Activated B cell treated with CpG ODN at 0.5 μM for 24 hours (primary cell): ENCODE measurements around the gene IGLL5. TPM values are rescaled to one million over a fixed set of nuclear protein-coding genes. Genes with fewer than 3 reads are reported as not detected.

ENCODE experiments used
- ATAC-seq: fragments of 200-7000 bp; cut with Tn5 transposase; one replicate; pipeline ENCODE4 v1.10.0; 2021; ENCODE audit warnings: low read depth, mild to moderate bottlenecking, moderate library complexity
- CTCF ChIA-PET: fragments of 350-600 bp; sonication (Branson Sonifier 250); formaldehyde crosslinking; loops from one replicate; lab custom pipeline; 2021; ENCODE audit warnings: antibody characterized with exemption; lab: Charles Lee
- POLR2A ChIA-PET: fragments of 350-600 bp; sonication (Branson Sonifier 250); formaldehyde crosslinking; loops from one replicate; lab custom pipeline; 2021; ENCODE audit warnings: antibody characterized with exemption; lab: Charles Lee
- DNase-seq: peaks from one replicate; pipeline ENCODE4 v3.0.0; 2022
- H3K27ac Mint-ChIP-seq: one replicate; pipeline ENCODE4 v1.8.0; 2020; ENCODE audit warnings: mixed read lengths
- H3K27me3 Mint-ChIP-seq: one replicate; pipeline ENCODE4 v1.8.0; 2021; ENCODE audit warnings: mixed read lengths
- H3K36me3 Mint-ChIP-seq: one replicate; pipeline ENCODE4 v1.8.0; 2021; ENCODE audit warnings: low read depth, mixed read lengths
- H3K4me1 Mint-ChIP-seq: one replicate; pipeline ENCODE4 v1.8.0; 2021; ENCODE audit warnings: mixed read lengths
- H3K4me3 Mint-ChIP-seq: one replicate; pipeline ENCODE4 v1.8.0; 2020; ENCODE audit warnings: mild to moderate bottlenecking, mixed read lengths
- H3K9me3 Mint-ChIP-seq: one replicate; pipeline ENCODE4 v1.8.0; 2020; ENCODE audit warnings: mixed read lengths
- CTCF ChIP-seq: fragments of 200-600 bp; IDR thresholded peaks from one replicate; pipeline ENCODE4 v1.8.0; 2022; ENCODE audit warnings: antibody characterized with exemption, mild to moderate bottlenecking
- intact Hi-C: fragments of 100-400 bp; cut with micrococcal nuclease; formaldehyde crosslinking; loops from one replicate; pipeline ENCODE4 v1.15.1; 2024
- total RNA-seq: library from RNA; stranded (reverse); gene quantifications from 2 replicates; pipeline ENCODE4 v1.2.3, GENCODE V29; 2022

Gene IGLL5
- total RNA-seq, 1 donor from 2014 or later = 189 TPM

- no peaks in the 10 kb centered on the region for H3K27me3 Mint-ChIP-seq
- no peaks in the 10 kb centered on the region for H3K9me3 Mint-ChIP-seq
- CTCF ChIA-PET = interaction anchor here (1.0 to 1.9 kb wide), 7 partner anchors 18 to 157 kb away, joined by 3 to 6 read pairs (median 5); no protein-coding TSS in a partner anchor
- H3K27ac Mint-ChIP-seq = peak overlapping the region; percentile 85
- peaks cover 87% of the 10 kb centered on the region for H3K4me1 Mint-ChIP-seq
- DNase-seq (no peak), ATAC-seq (peak; percentile 41)
- peaks cover 13% of the 10 kb centered on the region for H3K36me3 Mint-ChIP-seq
- POLR2A ChIA-PET = interaction anchor here (0.7 to 5.8 kb wide), 8 partner anchors 9 to 101 kb away, joined by 3 to 133 read pairs (median 10); no protein-coding TSS in a partner anchor
- TF ChIP-seq CTCF = no peak
- intact Hi-C loops = no loop called here
- H3K4me3 Mint-ChIP-seq = peak overlapping the region; percentile 44
Measured at GRCh38 chr22:22910272-22911240, 22.9 kb downstream of the IGLL5 start.

GRCh38 chr22:22911327-22912134 lies 23.9 kb downstream of the IGLL5 start:
- no peak for TF ChIP-seq CTCF
- peaks cover 95% of the 10 kb centered on the region for H3K4me1 Mint-ChIP-seq
- no peak for DNase-seq
- H3K9me3 Mint-ChIP-seq = no peaks in the 10 kb centered on the region
- intact Hi-C loops = no loop called here
- POLR2A ChIA-PET = interaction anchor here (1.0 to 11.7 kb wide), 8 partner anchors 9 to 102 kb away, joined by 3 to 151 read pairs (median 18); no protein-coding TSS in a partner anchor
- no peaks in the 10 kb centered on the region for H3K27me3 Mint-ChIP-seq
- CTCF ChIA-PET = interaction anchor here (1.0 to 1.6 kb wide), 3 partner anchors 18 to 158 kb away, joined by 4 to 6 read pairs (median 6); no protein-coding TSS in a partner anchor
- peaks cover 21% of the 10 kb centered on the region for H3K36me3 Mint-ChIP-seq
- peak overlapping the region; percentile 5 for H3K4me3 Mint-ChIP-seq
- ATAC-seq = peak; percentile 6
- peak overlapping the region; percentile 85 for H3K27ac Mint-ChIP-seq

GRCh38 chr22:22912135-22912987 lies 24.7 kb downstream of the IGLL5 start:
- Mint-ChIP-seq H3K4me1 (peaks cover 92% of the 10 kb centered on the region), H3K4me3 (no peak overlapping the region), H3K27me3 (no peaks in the 10 kb centered on the region), H3K9me3 (no peaks in the 10 kb centered on the region), H3K36me3 (peaks cover 14% of the 10 kb centered on the region), H3K27ac (no peak overlapping the region)
- ChIA-PET CTCF (interaction anchor here (1.0 to 2.5 kb wide), 2 partner anchors 28 to 42 kb away, joined by 4 to 5 read pairs; no protein-coding TSS in a partner anchor), POLR2A (interaction anchor here (1.5 to 11.7 kb wide), 5 partner anchors 10 to 29 kb away, joined by 4 to 151 read pairs (median 16); no protein-coding TSS in a partner anchor)
- intact Hi-C loops = no loop called here
- TF ChIP-seq CTCF = no peak
- DNase-seq (no peak), ATAC-seq (no peak)

- intact Hi-C loops = no loop called here
- H3K27ac Mint-ChIP-seq = peak overlapping the region; percentile 85
- no peak overlapping the region for H3K4me3 Mint-ChIP-seq
- DNase-seq (no peak), ATAC-seq (no peak)
- POLR2A ChIA-PET = interaction anchor here (1.5 to 11.7 kb wide), 4 partner anchors 10 to 28 kb away, joined by 4 to 151 read pairs (median 18); no protein-coding TSS in a partner anchor
- TF ChIP-seq CTCF = no peak
- no peaks in the 10 kb centered on the region for H3K9me3 Mint-ChIP-seq
- H3K4me1 Mint-ChIP-seq = peaks cover 92% of the 10 kb centered on the region
- CTCF ChIA-PET = interaction anchor here (1.0 to 2.5 kb wide), 3 partner anchors 10 to 41 kb away, joined by 3 to 5 read pairs (median 4); no protein-coding TSS in a partner anchor
- peaks cover 11% of the 10 kb centered on the region for H3K36me3 Mint-ChIP-seq
- H3K27me3 Mint-ChIP-seq = no peaks in the 10 kb centered on the region
Measured at GRCh38 chr22:22912988-22913253, 25.3 kb downstream of the IGLL5 start.
